Ectodermal cell (in vitro differentiated cells): ENCODE data around the gene IL1RAPL2.

Experiments
- H3K27ac ChIP-seq: 2 replicates; pipeline ENCODE4 v1.7.0; 2013; ENCODE audit warnings: mild to moderate bottlenecking, low read depth, low read length; ENCODE audit not compliant: insufficient read depth, poor library complexity, severe bottlenecking
- H3K27me3 ChIP-seq: 2 replicates; pipeline ENCODE4 v1.7.0; 2013; ENCODE audit warnings: mild to moderate bottlenecking, low read length; ENCODE audit not compliant: insufficient read depth, control insufficient read depth, poor library complexity, severe bottlenecking
- H3K36me3 ChIP-seq: one replicate; pipeline ENCODE4 v1.7.0; 2013; ENCODE audit warnings: low read length; ENCODE audit not compliant: control insufficient read depth, insufficient read depth
- H3K4me1 ChIP-seq: one replicate; pipeline ENCODE4 v1.7.0; 2013; ENCODE audit warnings: low read length; ENCODE audit not compliant: control insufficient read depth, insufficient read depth
- H3K4me3 ChIP-seq: 2 replicates; pipeline ENCODE4 v1.7.0; 2013; ENCODE audit warnings: low read depth, low read length, control low read depth; ENCODE audit not compliant: insufficient read depth
- H3K9me3 ChIP-seq: 2 replicates; pipeline ENCODE4 v1.7.0; 2013; ENCODE audit warnings: mild to moderate bottlenecking, low read length, moderate library complexity; ENCODE audit not compliant: control insufficient read depth
- WGBS, 2 experiments: methylation state at CpG; one replicate each; pipeline ENCODE4 v1.1.7; 2013; ENCODE audit warnings: missing lambda C conversion rate in 2 of 2; 5-methylcytosine and 5-hydroxymethylcytosine counted together

The IL1RAPL2 gene

GRCh38 chrX:105723966-105724735, 1158.2 kb downstream of the IL1RAPL2 start:
- H3K27ac ChIP-seq = no peak overlapping the region
- WGBS, 2 experiments = 84 to 91% methylated on average over 1 of the region's 1 CpG
- H3K4me1 ChIP-seq = no peaks in the 10 kb centered on the region
- no peaks in the 10 kb centered on the region for H3K36me3 ChIP-seq
- no peak overlapping the region for H3K4me3 ChIP-seq
- H3K9me3 ChIP-seq = no peaks in the 10 kb centered on the region
- H3K27me3 ChIP-seq = no peaks in the 10 kb centered on the region

GRCh38 chrX:105725228-105725627, 1159.2 kb downstream of the IL1RAPL2 start:
- H3K36me3 ChIP-seq = no peaks in the 10 kb centered on the region
- H3K4me3 ChIP-seq = no peak overlapping the region
- H3K9me3 ChIP-seq = no peaks in the 10 kb centered on the region
- H3K27ac ChIP-seq = no peak overlapping the region
- WGBS, 2 experiments = no CpG with 5 or more reads among the region's 1 CpG
- no peaks in the 10 kb centered on the region for H3K4me1 ChIP-seq
- no peaks in the 10 kb centered on the region for H3K27me3 ChIP-seq

- WGBS, 2 experiments = 78 to 97% methylated on average over 2 of the region's 2 CpGs
- H3K4me3 ChIP-seq = no peak overlapping the region
- H3K4me1 ChIP-seq = no peaks in the 10 kb centered on the region
- no peaks in the 10 kb centered on the region for H3K27me3 ChIP-seq
- H3K27ac ChIP-seq = no peak overlapping the region
- H3K9me3 ChIP-seq = no peaks in the 10 kb centered on the region
- H3K36me3 ChIP-seq = no peaks in the 10 kb centered on the region
Observed at GRCh38 chrX:105738162-105738561, 1172.2 kb downstream of the IL1RAPL2 start.

GRCh38 chrX:105744291-105744690, 1178.3 kb downstream of the IL1RAPL2 start:
- Histone ChIP-seq H3K4me3 (no peak overlapping the region), H3K9me3 (no peaks in the 10 kb centered on the region), H3K4me1 (no peaks in the 10 kb centered on the region), H3K27ac (no peak overlapping the region), H3K27me3 (no peaks in the 10 kb centered on the region), H3K36me3 (no peaks in the 10 kb centered on the region)

- H3K27me3 ChIP-seq = no peaks in the 10 kb centered on the region
- no peak overlapping the region for H3K4me3 ChIP-seq
- H3K36me3 ChIP-seq = no peaks in the 10 kb centered on the region
- H3K9me3 ChIP-seq = no peaks in the 10 kb centered on the region
- no peak overlapping the region for H3K27ac ChIP-seq
- no peaks in the 10 kb centered on the region for H3K4me1 ChIP-seq
- 95 to 96% methylated on average over 2 of the region's 2 CpGs for WGBS, 2 experiments
Observed at GRCh38 chrX:105744946-105745345, 1178.9 kb downstream of the IL1RAPL2 start.

GRCh38 chrX:105745863-105746262, 1179.9 kb downstream of the IL1RAPL2 start:
- H3K4me3 ChIP-seq = no peak overlapping the region
- H3K4me1 ChIP-seq = no peaks in the 10 kb centered on the region
- no peaks in the 10 kb centered on the region for H3K9me3 ChIP-seq
- no peaks in the 10 kb centered on the region for H3K27me3 ChIP-seq
- H3K36me3 ChIP-seq = no peaks in the 10 kb centered on the region
- WGBS, 2 experiments = 78 to 95% methylated on average over 2 of the region's 2 CpGs
- no peak overlapping the region for H3K27ac ChIP-seq

GRCh38 chrX:105752338-105752956, 1186.4 kb downstream of the IL1RAPL2 start:
- 78% methylated on average over 6 of the region's 6 CpGs for WGBS, 2 experiments
- Histone ChIP-seq H3K4me1 (no peaks in the 10 kb centered on the region), H3K27ac (no peak overlapping the region), H3K36me3 (no peaks in the 10 kb centered on the region), H3K9me3 (no peaks in the 10 kb centered on the region), H3K4me3 (no peak overlapping the region), H3K27me3 (no peaks in the 10 kb centered on the region)

GRCh38 chrX:105753411-105753810, 1187.4 kb downstream of the IL1RAPL2 start:
- no peaks in the 10 kb centered on the region for H3K27me3 ChIP-seq
- H3K27ac ChIP-seq = no peak overlapping the region
- no peak overlapping the region for H3K4me3 ChIP-seq
- 91 to 99% methylated on average over 4 of the region's 4 CpGs for WGBS, 2 experiments
- H3K4me1 ChIP-seq = no peaks in the 10 kb centered on the region
- no peaks in the 10 kb centered on the region for H3K9me3 ChIP-seq
- no peaks in the 10 kb centered on the region for H3K36me3 ChIP-seq

GRCh38 chrX:105754286-105754964, 1188.4 kb downstream of the IL1RAPL2 start:
- 100% methylated on average over 2 of the region's 2 CpGs for WGBS, 2 experiments
- Histone ChIP-seq H3K4me1 (no peaks in the 10 kb centered on the region), H3K27me3 (no peaks in the 10 kb centered on the region), H3K4me3 (no peak overlapping the region), H3K27ac (no peak overlapping the region), H3K9me3 (no peaks in the 10 kb centered on the region), H3K36me3 (no peaks in the 10 kb centered on the region)

GRCh38 chrX:105755109-105755508, 1189.1 kb downstream of the IL1RAPL2 start:
- Histone ChIP-seq H3K4me3 (no peak overlapping the region), H3K27me3 (no peaks in the 10 kb centered on the region), H3K4me1 (no peaks in the 10 kb centered on the region), H3K36me3 (no peaks in the 10 kb centered on the region), H3K27ac (no peak overlapping the region), H3K9me3 (no peaks in the 10 kb centered on the region)
- 64% methylated on average over 1 of the region's 1 CpG; no CpG with 5 or more reads in 1 of the 2 experiments for WGBS, 2 experiments
